HEK293 (cell line): ENCODE data around the gene HRAS.

Experiments used
- ELK4 ChIP-seq: IDR thresholded peaks from 2 replicates; pipeline ENCODE4 v1.6.1; 2011; ENCODE audit warnings: mild to moderate bottlenecking, low read depth, low read length, borderline replicate concordance
- GLI4 ChIP-seq: fragments of 450-650 bp; formaldehyde crosslinking; IDR thresholded peaks from 2 replicates; pipeline ENCODE4 v1.5.1; 2016; ENCODE audit warnings: missing biosample characterization, missing genetic modification characterization
- MZF1 ChIP-seq: fragments of 450-650 bp; formaldehyde crosslinking; IDR thresholded peaks from 2 replicates; pipeline ENCODE4 v1.5.1; 2017; ENCODE audit warnings: missing biosample characterization, missing genetic modification characterization, borderline replicate concordance
- OVOL3 ChIP-seq: fragments of 450-650 bp; formaldehyde crosslinking; IDR thresholded peaks from 2 replicates; pipeline ENCODE4 v1.5.1; 2016; ENCODE audit warnings: missing biosample characterization, missing genetic modification characterization
- PRDM10 ChIP-seq: fragments of 450-650 bp; formaldehyde crosslinking; IDR thresholded peaks from 2 replicates; pipeline ENCODE4 v1.5.1; 2016; ENCODE audit warnings: missing biosample characterization, missing genetic modification characterization
- RBAK ChIP-seq: fragments of 450-650 bp; formaldehyde crosslinking; IDR thresholded peaks from 2 replicates; pipeline ENCODE4 v1.5.1; 2016; ENCODE audit warnings: missing biosample characterization, missing genetic modification characterization
- SP3 ChIP-seq: fragments of 450-650 bp; formaldehyde crosslinking; IDR thresholded peaks from 2 replicates; pipeline ENCODE4 v1.5.1; 2016; ENCODE audit warnings: missing biosample characterization, missing genetic modification characterization
- ZBTB6 ChIP-seq: fragments of 450-650 bp; formaldehyde crosslinking; IDR thresholded peaks from 2 replicates; pipeline ENCODE4 v1.5.1; 2017; ENCODE audit warnings: missing biosample characterization, missing genetic modification characterization
- ZBTB8A ChIP-seq: fragments of 450-650 bp; formaldehyde crosslinking; IDR thresholded peaks from 2 replicates; pipeline ENCODE4 v1.5.1; 2016; ENCODE audit warnings: missing biosample characterization, missing genetic modification characterization
- ZIC2 ChIP-seq: fragments of 450-650 bp; formaldehyde crosslinking; IDR thresholded peaks from 2 replicates; pipeline ENCODE4 v1.5.1; 2016; ENCODE audit warnings: missing biosample characterization, missing genetic modification characterization
- ZNF138 ChIP-seq: fragments of 450-650 bp; formaldehyde crosslinking; IDR thresholded peaks from 2 replicates; pipeline ENCODE4 v1.5.1; 2016; ENCODE audit warnings: missing biosample characterization, missing genetic modification characterization, borderline replicate concordance
- ZNF148 ChIP-seq: fragments of 450-650 bp; formaldehyde crosslinking; IDR thresholded peaks from 2 replicates; pipeline ENCODE4 v1.5.0; 2017; ENCODE audit warnings: missing biosample characterization, missing genetic modification characterization, borderline replicate concordance
- ZNF157 ChIP-seq: fragments of 450-650 bp; formaldehyde crosslinking; IDR thresholded peaks from 2 replicates; pipeline ENCODE4 v1.5.1; 2016; ENCODE audit warnings: missing biosample characterization, missing genetic modification characterization
- ZNF16 ChIP-seq: fragments of 450-650 bp; formaldehyde crosslinking; IDR thresholded peaks from 2 replicates; pipeline ENCODE4 v1.5.1; 2016; ENCODE audit warnings: low read depth, missing biosample characterization, missing genetic modification characterization
- ZNF19 ChIP-seq: fragments of 450-650 bp; formaldehyde crosslinking; IDR thresholded peaks from 2 replicates; pipeline ENCODE4; 2016; ENCODE audit warnings: missing biosample characterization, missing genetic modification characterization, low read depth
- ZNF248 ChIP-seq: fragments of 450-650 bp; formaldehyde crosslinking; IDR thresholded peaks from 2 replicates; pipeline ENCODE4 v1.5.1; 2017; ENCODE audit warnings: missing biosample characterization, missing genetic modification characterization
- ZNF266 ChIP-seq: fragments of 450-650 bp; formaldehyde crosslinking; IDR thresholded peaks from 2 replicates; pipeline ENCODE4 v1.5.1; 2016; ENCODE audit warnings: missing biosample characterization, missing genetic modification characterization, low read depth
- ZNF274 ChIP-seq, 2 experiments: fragments of 200-500 bp in 1 of 2; fragments of 450-650 bp in 1 of 2; sonication (Bioruptor generic) in 1 of 2; formaldehyde crosslinking in 1 of 2; IDR thresholded peaks; 2 replicates each; pipeline versions ENCODE4 v1.5.1 to v1.6.1; 2014 to 2016; ENCODE audit warnings: borderline replicate concordance in 1 of 2, inconsistent platforms in 1 of 2, low read length in 1 of 2, missing biosample characterization in 1 of 2, missing genetic modification characterization in 1 of 2
- ZNF280C ChIP-seq: fragments of 450-650 bp; formaldehyde crosslinking; IDR thresholded peaks from 2 replicates; pipeline ENCODE4 v1.5.1; 2016; ENCODE audit warnings: missing biosample characterization, missing genetic modification characterization
- ZNF394 ChIP-seq: fragments of 450-650 bp; formaldehyde crosslinking; IDR thresholded peaks from 2 replicates; pipeline ENCODE4 v1.5.1; 2016; ENCODE audit warnings: missing biosample characterization, missing genetic modification characterization, mild to moderate bottlenecking, moderate library complexity, borderline replicate concordance
- ZNF48 ChIP-seq: fragments of 450-650 bp; formaldehyde crosslinking; IDR thresholded peaks from 2 replicates; pipeline ENCODE4 v1.5.1; 2016; ENCODE audit warnings: missing biosample characterization, missing genetic modification characterization
- ZNF549 ChIP-seq: fragments of 450-650 bp; IDR thresholded peaks from 2 replicates; pipeline ENCODE4 v1.5.1; 2018; ENCODE audit warnings: missing biosample characterization, missing genetic modification characterization, mild to moderate bottlenecking, inconsistent platforms, moderate library complexity
- ZNF571 ChIP-seq: fragments of 450-650 bp; formaldehyde crosslinking; IDR thresholded peaks from 2 replicates; pipeline ENCODE4 v1.5.0; 2017; ENCODE audit warnings: missing biosample characterization, missing genetic modification characterization
- ZNF623 ChIP-seq: fragments of 450-650 bp; formaldehyde crosslinking; IDR thresholded peaks from 2 replicates; pipeline ENCODE4 v1.5.1; 2016; ENCODE audit warnings: missing biosample characterization, missing genetic modification characterization
- ZNF664 ChIP-seq: fragments of 450-650 bp; formaldehyde crosslinking; IDR thresholded peaks from 2 replicates; pipeline ENCODE4 v1.5.1; 2016; ENCODE audit warnings: missing biosample characterization, missing genetic modification characterization
- ZNF837 ChIP-seq: fragments of 450-650 bp; formaldehyde crosslinking; IDR thresholded peaks from 2 replicates; pipeline ENCODE4 v1.5.1; 2016; ENCODE audit warnings: missing biosample characterization, missing genetic modification characterization
- ZSCAN18 ChIP-seq: fragments of 450-650 bp; formaldehyde crosslinking; IDR thresholded peaks from 2 replicates; pipeline ENCODE4 v1.5.1; 2016; ENCODE audit warnings: missing biosample characterization, missing genetic modification characterization

The HRAS gene

GRCh38 chr11:535519-536454 is at the start of gene HRAS (continued):
- TF ChIP-seq PRDM10 (tag by site-specific recombination) (peak; percentile 67), GLI4 (tag by site-specific recombination) (no peak), ZBTB8A (peak; percentile 70), SP3 (tag by site-specific recombination) (peak; percentile 69), RBAK (tag by site-specific recombination) (no peak), ZNF157 (tag by site-specific recombination) (no peak), ZBTB6 (tag by site-specific recombination) (peak; percentile 34; the same call in 1 of the 2 replicates), ZNF394 (tag by site-specific recombination) (no peak), MZF1 (tag by site-specific recombination) (no peak), ZNF138 (tag by site-specific recombination) (no peak), ZNF571 (tag by site-specific recombination) (no peak), OVOL3 (tag by site-specific recombination) (no peak), ZNF248 (no peak), ZNF148 (tag by site-specific recombination) (no peak), ZNF664 (no peak), ZNF280C (tag by site-specific recombination) (no peak), ZNF48 (no peak), ZNF549 (tag by site-specific recombination) (no peak), ZNF274 (IDR thresholded peaks at IDR 0.05; ENCODE audit: low read length) (no peak), ZNF274 (tag by site-specific recombination; IDR thresholded peaks at IDR 0.05; ENCODE audit: borderline replicate concordance) (no peak), ZNF16 (tag by site-specific recombination) (no peak), ELK4 (no peak), ZNF623 (tag by site-specific recombination) (no peak), ZNF837 (no peak), ZNF266 (no peak), ZSCAN18 (no peak), ZNF19 (tag by site-specific recombination) (no peak), ZIC2 (tag by site-specific recombination) (no peak)
